ENCODE measurements around the gene C1orf116. TPM values are rescaled to one million over a fixed set of nuclear protein-coding genes. Genes with fewer than 3 reads are reported as not detected.

Gene C1orf116
- polyA plus RNA-seq, 2 of the 4 experiments (the other 2 are of a cell fraction), result 2.0 to 3.2 TPM

GRCh38 chr1:207019161-207019560 is 13.4 kb downstream of the C1orf116 start:
- no peaks in the 10 kb centered on the region for H3K9me3 ChIP-seq
- ChIA-PET POLR2A (no interaction called here), CTCF (interaction anchor here (0.7 to 2.3 kb wide), 8 partner anchors 9 to 411 kb away, joined by 3 to 11 read pairs (median 4); partner anchors contain the start of gene C1orf116)
- DNase-seq (ENCODE audit: low read depth in 1 of 2, low spot score in 1 of 2) (no peak), ATAC-seq (no peak), FAIRE-seq (no peak)
- peak overlapping the region; percentile 62; the same call in 1 of the 3 replicates for H3K4me2 ChIP-seq
- H3K4me3 ChIP-seq, result no peak overlapping the region
- peaks cover 55% of the 10 kb centered on the region for H3K4me1 ChIP-seq
- WGBS (ENCODE audit: missing lambda C conversion rate), result 93% methylated on average over 2 of the region's 2 CpGs
- TF ChIP-seq SREBF2 (IDR thresholded peaks at IDR 0.05) (no peak), REST (IDR thresholded peaks at IDR 0.05) (no peak), ELK1 (IDR thresholded peaks at IDR 0.05; ENCODE audit: low read depth, low read length) (no peak), KDM5A (IDR thresholded peaks at IDR 0.05) (no peak), NR3C1 (IDR thresholded peaks at IDR 0.05) (no peak), POLR2A (IDR thresholded peaks at IDR 0.05; ENCODE audit: low read length) (no peak), CBX8 (IDR thresholded peaks at IDR 0.05) (no peak)
- H3K27ac ChIP-seq, result peak overlapping the region; percentile 86 to 89

- no peak for ATAC-seq
- Histone ChIP-seq H3K4me3 (no peak overlapping the region), H3K4me2 (no peak overlapping the region), H3K9me3 (no peaks in the 10 kb centered on the region), H3K27ac (peak overlapping the region; percentile 86 to 89; a peak in 4 of 6 replicates), H3K4me1 (peaks cover 50% of the 10 kb centered on the region)
- POLR2A ChIA-PET, result no interaction called here
- no peak for FAIRE-seq
- TF ChIP-seq KDM5A (IDR thresholded peaks at IDR 0.05) (no peak), PBX3 (IDR thresholded peaks at IDR 0.05) (no peak), JUNB (IDR thresholded peaks at IDR 0.05) (no peak), KDM1A (IDR thresholded peaks at IDR 0.05; ENCODE audit: low read depth) (no peak), CHD2 (IDR thresholded peaks at IDR 0.05; ENCODE audit: low read length, partially characterized antibody) (no peak), USF2 (IDR thresholded peaks at IDR 0.05) (no peak)
- 88% methylated on average over 4 of the region's 4 CpGs for WGBS (ENCODE audit: missing lambda C conversion rate)
- CTCF ChIA-PET, result interaction anchor here (0.7 to 2.3 kb wide), 8 partner anchors 9 to 31 kb away, joined by 3 to 11 read pairs (median 4); partner anchors contain the start of gene C1orf116
- DNase-seq (ENCODE audit: low read depth in 1 of 2, low spot score in 1 of 2), result no peak
Measured at GRCh38 chr1:207018707-207019106, 13.8 kb downstream of the C1orf116 start.

- Histone ChIP-seq H3K4me3 (no peak overlapping the region), H3K9me3 (no peaks in the 10 kb centered on the region), H3K27ac (peak overlapping the region; percentile 86 to 89; a peak in 3 of 6 replicates), H3K4me1 (peaks cover 43% of the 10 kb centered on the region), H3K4me2 (no peak overlapping the region)
- no peak for DNase-seq (ENCODE audit: low read depth in 1 of 2, low spot score in 1 of 2)
- POLR2A ChIA-PET, result no interaction called here
- TF ChIP-seq HMGXB4 (CRISPR knock-in tag; IDR thresholded peaks at IDR 0.05; ENCODE audit: borderline replicate concordance), result no peak
- TF ChIP-seq HEYL (CRISPR knock-in tag; IDR thresholded peaks at IDR 0.05), result no peak
- TF ChIP-seq TP53 (CRISPR knock-in tag; IDR thresholded peaks at IDR 0.05), result no peak
- TF ChIP-seq EHF (CRISPR knock-in tag; IDR thresholded peaks at IDR 0.05), result no peak
- no peak for TF ChIP-seq CEBPB (IDR thresholded peaks at IDR 0.05)
- TF ChIP-seq RFX5 (IDR thresholded peaks at IDR 0.05), result no peak
- no peak for TF ChIP-seq KDM1A (IDR thresholded peaks at IDR 0.05; ENCODE audit: low read depth)
- TF ChIP-seq SMC3 (IDR thresholded peaks at IDR 0.05), result no peak
- TF ChIP-seq TFCP2L1 (CRISPR knock-in tag; IDR thresholded peaks at IDR 0.05), result no peak
- no peak for TF ChIP-seq FOXS1 (CRISPR knock-in tag; IDR thresholded peaks at IDR 0.05)
- no peak for TF ChIP-seq EHMT2 (IDR thresholded peaks at IDR 0.05; ENCODE audit: low read depth)
- no peak for TF ChIP-seq NPAS2 (CRISPR knock-in tag; IDR thresholded peaks at IDR 0.05; ENCODE audit: borderline replicate concordance)
- TF ChIP-seq HES2 (IDR thresholded peaks at IDR 0.05), result no peak
- no peak for FAIRE-seq
- CTCF ChIA-PET, result interaction anchor here (0.7 to 2.3 kb wide), 7 partner anchors 8 to 1040 kb away, joined by 3 to 11 read pairs (median 4); no protein-coding TSS in a partner anchor
- WGBS (ENCODE audit: missing lambda C conversion rate), result 89% methylated on average over 7 of the region's 7 CpGs
- ATAC-seq, result no peak
Measured at GRCh38 chr1:207017615-207018559, 14.7 kb downstream of the C1orf116 start.

Data from A549 (cell line).